ENCODE measurements around the gene CTH. TPM values are rescaled to one million over a fixed set of nuclear protein-coding genes. Genes with fewer than 3 reads are reported as not detected.

Gene CTH
- total and polyA plus RNA-seq, 4 donors = 8.9 to 49.4 (median 44.8) TPM

DNA sequence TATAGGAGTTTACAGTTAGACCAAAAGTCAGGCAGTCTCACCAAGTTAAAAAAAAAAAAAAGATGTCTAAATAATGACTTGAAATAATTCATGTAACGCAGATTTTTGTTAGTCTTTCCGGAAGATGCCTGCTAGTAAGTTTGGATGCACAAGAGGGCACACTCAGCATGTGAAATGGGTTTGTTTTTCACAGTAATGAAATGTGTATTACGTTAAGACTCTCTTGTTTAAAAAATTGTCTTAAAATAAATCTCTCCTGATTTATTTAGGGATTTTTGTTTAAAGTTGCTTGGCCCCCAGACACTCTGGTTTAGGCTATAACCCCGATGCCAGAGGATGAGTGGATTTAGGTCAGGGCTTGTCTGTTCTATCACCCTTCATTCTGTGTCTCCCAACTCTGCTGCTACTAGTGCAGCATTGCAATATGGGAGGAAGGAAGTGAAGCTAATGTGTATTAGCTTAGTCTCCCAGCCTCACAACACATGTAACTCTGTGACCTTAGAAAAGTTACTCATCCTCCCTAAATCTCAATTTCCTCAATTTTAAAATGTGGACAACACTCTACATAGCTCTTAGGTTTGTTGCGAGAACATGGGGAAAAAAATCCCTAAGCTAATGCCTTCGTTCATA, 25.7 kb downstream of the CTH start:
- H3K9ac ChIP-seq (ENCODE audit: low read depth in 1 of 2, low read length in 2 of 2) = no peak overlapping the region
- peaks cover 0 to 6% (median 5%) of the 10 kb centered on the region in 4 donors for H3K4me1 ChIP-seq (ENCODE audit: control insufficient read depth in 4 of 4, insufficient read depth in 4 of 4, low read length in 3 of 4)
- H3K27me3 ChIP-seq (ENCODE audit: control insufficient read depth in 4 of 4, insufficient read depth in 4 of 4, low read length in 3 of 4) = no peaks in the 10 kb centered on the region
- TF ChIP-seq NR2F2 (IDR thresholded peaks at IDR 0.05) (no peak), EGR1 (IDR thresholded peaks at IDR 0.05; ENCODE audit: low read depth in 2 of 2) (no peak), RAD21 (IDR thresholded peaks at IDR 0.05) (peak; percentile 65 to 66), JUND (IDR thresholded peaks at IDR 0.05) (no peak)
- TF ChIP-seq, protein P1, sequence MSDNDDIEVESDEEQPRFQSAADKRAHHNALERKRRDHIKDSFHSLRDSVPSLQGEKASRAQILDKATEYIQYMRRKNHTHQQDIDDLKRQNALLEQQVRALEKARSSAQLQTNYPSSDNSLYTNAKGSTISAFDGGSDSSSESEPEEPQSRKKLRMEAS (IDR thresholded peaks at IDR 0.05) = no peak
- TF ChIP-seq, protein P2, sequence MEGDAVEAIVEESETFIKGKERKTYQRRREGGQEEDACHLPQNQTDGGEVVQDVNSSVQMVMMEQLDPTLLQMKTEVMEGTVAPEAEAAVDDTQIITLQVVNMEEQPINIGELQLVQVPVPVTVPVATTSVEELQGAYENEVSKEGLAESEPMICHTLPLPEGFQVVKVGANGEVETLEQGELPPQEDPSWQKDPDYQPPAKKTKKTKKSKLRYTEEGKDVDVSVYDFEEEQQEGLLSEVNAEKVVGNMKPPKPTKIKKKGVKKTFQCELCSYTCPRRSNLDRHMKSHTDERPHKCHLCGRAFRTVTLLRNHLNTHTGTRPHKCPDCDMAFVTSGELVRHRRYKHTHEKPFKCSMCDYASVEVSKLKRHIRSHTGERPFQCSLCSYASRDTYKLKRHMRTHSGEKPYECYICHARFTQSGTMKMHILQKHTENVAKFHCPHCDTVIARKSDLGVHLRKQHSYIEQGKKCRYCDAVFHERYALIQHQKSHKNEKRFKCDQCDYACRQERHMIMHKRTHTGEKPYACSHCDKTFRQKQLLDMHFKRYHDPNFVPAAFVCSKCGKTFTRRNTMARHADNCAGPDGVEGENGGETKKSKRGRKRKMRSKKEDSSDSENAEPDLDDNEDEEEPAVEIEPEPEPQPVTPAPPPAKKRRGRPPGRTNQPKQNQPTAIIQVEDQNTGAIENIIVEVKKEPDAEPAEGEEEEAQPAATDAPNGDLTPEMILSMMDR (IDR thresholded peaks at IDR 0.05; ENCODE audit: low read depth, low read length, missing input control) = peak; percentile 15
- H3K36me3 ChIP-seq (ENCODE audit: control insufficient read depth in 4 of 4, insufficient read depth in 3 of 4, low read depth in 1 of 4, low read length in 3 of 4) = peaks cover 5 to 75% (median 61%) of the 10 kb centered on the region in 4 donors
- no peaks in the 10 kb centered on the region for H3K9me3 ChIP-seq (ENCODE audit: control insufficient read depth in 4 of 4, low read length in 3 of 4)
- WGBS = 86% methylated on average over 6 of the region's 6 CpGs
- no peak for DNase-seq (ENCODE audit: low spot score)
- H3K4me3 ChIP-seq (ENCODE audit: low read depth in 1 of 3, low read length in 3 of 3) = no peak overlapping the region
- no peak overlapping the region for H3K27ac ChIP-seq (ENCODE audit: low read depth in 1 of 2, low read length in 2 of 2)

DNA sequence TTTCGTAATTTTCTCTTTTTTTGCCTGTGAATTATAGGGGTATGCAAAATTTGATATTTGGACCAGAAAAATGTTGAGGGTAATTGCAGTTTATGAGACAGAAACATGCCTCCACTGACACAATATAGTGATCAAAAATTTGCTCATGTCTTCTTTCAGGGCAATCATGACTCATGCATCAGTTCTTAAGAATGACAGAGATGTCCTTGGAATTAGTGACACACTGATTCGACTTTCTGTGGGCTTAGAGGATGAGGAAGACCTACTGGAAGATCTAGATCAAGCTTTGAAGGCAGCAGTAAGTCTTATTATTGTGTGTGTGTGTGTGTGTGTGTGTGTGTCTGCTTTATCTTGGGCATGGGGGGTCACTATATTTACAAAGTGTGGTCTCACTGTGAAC, 27.5 kb downstream of the CTH start:
- WGBS = 92% methylated on average over 2 of the region's 2 CpGs

More for the DNA sequence above, 27.5 kb downstream of the CTH start:
- no peaks in the 10 kb centered on the region for H3K4me1 ChIP-seq (ENCODE audit: control insufficient read depth in 4 of 4, insufficient read depth in 4 of 4, low read length in 3 of 4)
- DNase-seq (ENCODE audit: low spot score) = no peak
- H3K27ac ChIP-seq (ENCODE audit: low read depth in 1 of 2, low read length in 2 of 2) = no peak overlapping the region
- TF ChIP-seq HNF4G (IDR thresholded peaks at IDR 0.05) (no peak), SP1 (IDR thresholded peaks at IDR 0.05) (no peak), RAD21 (IDR thresholded peaks at IDR 0.05) (no peak), EGR1 (IDR thresholded peaks at IDR 0.05; ENCODE audit: low read depth in 2 of 2) (no peak), RXRA (IDR thresholded peaks at IDR 0.05) (no peak), NR2F2 (IDR thresholded peaks at IDR 0.05) (no peak)
- TF ChIP-seq, protein P3, sequence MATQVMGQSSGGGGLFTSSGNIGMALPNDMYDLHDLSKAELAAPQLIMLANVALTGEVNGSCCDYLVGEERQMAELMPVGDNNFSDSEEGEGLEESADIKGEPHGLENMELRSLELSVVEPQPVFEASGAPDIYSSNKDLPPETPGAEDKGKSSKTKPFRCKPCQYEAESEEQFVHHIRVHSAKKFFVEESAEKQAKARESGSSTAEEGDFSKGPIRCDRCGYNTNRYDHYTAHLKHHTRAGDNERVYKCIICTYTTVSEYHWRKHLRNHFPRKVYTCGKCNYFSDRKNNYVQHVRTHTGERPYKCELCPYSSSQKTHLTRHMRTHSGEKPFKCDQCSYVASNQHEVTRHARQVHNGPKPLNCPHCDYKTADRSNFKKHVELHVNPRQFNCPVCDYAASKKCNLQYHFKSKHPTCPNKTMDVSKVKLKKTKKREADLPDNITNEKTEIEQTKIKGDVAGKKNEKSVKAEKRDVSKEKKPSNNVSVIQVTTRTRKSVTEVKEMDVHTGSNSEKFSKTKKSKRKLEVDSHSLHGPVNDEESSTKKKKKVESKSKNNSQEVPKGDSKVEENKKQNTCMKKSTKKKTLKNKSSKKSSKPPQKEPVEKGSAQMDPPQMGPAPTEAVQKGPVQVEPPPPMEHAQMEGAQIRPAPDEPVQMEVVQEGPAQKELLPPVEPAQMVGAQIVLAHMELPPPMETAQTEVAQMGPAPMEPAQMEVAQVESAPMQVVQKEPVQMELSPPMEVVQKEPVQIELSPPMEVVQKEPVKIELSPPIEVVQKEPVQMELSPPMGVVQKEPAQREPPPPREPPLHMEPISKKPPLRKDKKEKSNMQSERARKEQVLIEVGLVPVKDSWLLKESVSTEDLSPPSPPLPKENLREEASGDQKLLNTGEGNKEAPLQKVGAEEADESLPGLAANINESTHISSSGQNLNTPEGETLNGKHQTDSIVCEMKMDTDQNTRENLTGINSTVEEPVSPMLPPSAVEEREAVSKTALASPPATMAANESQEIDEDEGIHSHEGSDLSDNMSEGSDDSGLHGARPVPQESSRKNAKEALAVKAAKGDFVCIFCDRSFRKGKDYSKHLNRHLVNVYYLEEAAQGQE (IDR thresholded peaks at IDR 0.05) = no peak
- TF ChIP-seq, protein P1 (IDR thresholded peaks at IDR 0.05) = no peak
- TF ChIP-seq, protein P4, sequence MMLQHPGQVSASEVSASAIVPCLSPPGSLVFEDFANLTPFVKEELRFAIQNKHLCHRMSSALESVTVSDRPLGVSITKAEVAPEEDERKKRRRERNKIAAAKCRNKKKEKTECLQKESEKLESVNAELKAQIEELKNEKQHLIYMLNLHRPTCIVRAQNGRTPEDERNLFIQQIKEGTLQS (IDR thresholded peaks at IDR 0.05) = no peak
- TF ChIP-seq, protein P5, sequence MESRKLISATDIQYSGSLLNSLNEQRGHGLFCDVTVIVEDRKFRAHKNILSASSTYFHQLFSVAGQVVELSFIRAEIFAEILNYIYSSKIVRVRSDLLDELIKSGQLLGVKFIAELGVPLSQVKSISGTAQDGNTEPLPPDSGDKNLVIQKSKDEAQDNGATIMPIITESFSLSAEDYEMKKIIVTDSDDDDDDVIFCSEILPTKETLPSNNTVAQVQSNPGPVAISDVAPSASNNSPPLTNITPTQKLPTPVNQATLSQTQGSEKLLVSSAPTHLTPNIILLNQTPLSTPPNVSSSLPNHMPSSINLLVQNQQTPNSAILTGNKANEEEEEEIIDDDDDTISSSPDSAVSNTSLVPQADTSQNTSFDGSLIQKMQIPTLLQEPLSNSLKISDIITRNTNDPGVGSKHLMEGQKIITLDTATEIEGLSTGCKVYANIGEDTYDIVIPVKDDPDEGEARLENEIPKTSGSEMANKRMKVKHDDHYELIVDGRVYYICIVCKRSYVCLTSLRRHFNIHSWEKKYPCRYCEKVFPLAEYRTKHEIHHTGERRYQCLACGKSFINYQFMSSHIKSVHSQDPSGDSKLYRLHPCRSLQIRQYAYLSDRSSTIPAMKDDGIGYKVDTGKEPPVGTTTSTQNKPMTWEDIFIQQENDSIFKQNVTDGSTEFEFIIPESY (IDR thresholded peaks at IDR 0.05) = no peak
- H3K9me3 ChIP-seq (ENCODE audit: control insufficient read depth in 4 of 4, low read length in 3 of 4) = no peaks in the 10 kb centered on the region
- no peak overlapping the region for H3K4me3 ChIP-seq (ENCODE audit: low read depth in 1 of 3, low read length in 3 of 3)
- no peak overlapping the region for H3K9ac ChIP-seq (ENCODE audit: low read depth in 1 of 2, low read length in 2 of 2)
- H3K36me3 ChIP-seq (ENCODE audit: control insufficient read depth in 4 of 4, insufficient read depth in 3 of 4, low read depth in 1 of 4, low read length in 3 of 4) = peaks cover 2 to 67% (median 59%) of the 10 kb centered on the region in 4 donors
- no peaks in the 10 kb centered on the region for H3K27me3 ChIP-seq (ENCODE audit: control insufficient read depth in 4 of 4, insufficient read depth in 4 of 4, low read length in 3 of 4)

All from liver (tissue), 9 donors.